Brain microvascular endothelial cell (primary cell): ENCODE measurements around the gene WDR4.
"Not testable (repeated sequence)": the region's sequence is repeated elsewhere in the genome, so short reads cannot be mapped to it uniquely, and the experiment has no call there.

Experiments
- DNase-seq: peaks from one replicate; pipeline ENCODE4 v3.0.0-alpha.2; 2020
- H3K27ac ChIP-seq: fragments of 250-450 bp; sonication (Bioruptor Pico); 2 replicates; pipeline ENCODE4 v1.5.1; 2020; ENCODE audit warnings: mild to moderate bottlenecking, moderate library complexity
- H3K27me3 ChIP-seq: fragments of 250-450 bp; sonication (Bioruptor Pico); replicated peaks from 2 replicates; pipeline ENCODE4 v1.5.1; 2020; ENCODE audit warnings: mild to moderate bottlenecking
- H3K36me3 ChIP-seq: fragments of 250-450 bp; sonication (Bioruptor Pico); replicated peaks from 2 replicates; pipeline ENCODE4 v1.5.1; 2020; ENCODE audit warnings: mild to moderate bottlenecking
- H3K4me3 ChIP-seq: 2 replicates; pipeline ENCODE4 v1.5.1; 2011; ENCODE audit warnings: low read depth, mild to moderate bottlenecking, control low read depth, low read length, moderate library complexity
- CTCF ChIP-seq: IDR thresholded peaks from 2 replicates; pipeline ENCODE4 v1.5.1; 2011; ENCODE audit warnings: low read depth, mild to moderate bottlenecking, moderate library complexity, low read length, control low read depth, inconsistent platforms; ENCODE audit errors: missing control alignments
- in situ Hi-C: cut with HindIII; loops from 2 replicates; pipeline ENCODE4 v1.10.0; 2017; ENCODE audit warnings: low sequenced_read_pairs, low pct_ligation_motif_present

The WDR4 gene

GRCh38 chr21:42922918-42923317, 43.6 kb upstream of the WDR4 start:
- no peak for TF ChIP-seq CTCF
- in situ Hi-C loops = no loop called here
- Histone ChIP-seq H3K36me3 (no peaks in the 10 kb centered on the region), H3K27me3 (no peaks in the 10 kb centered on the region), H3K4me3 (no peak overlapping the region), H3K27ac (no peak overlapping the region)
- no peak for DNase-seq

GRCh38 chr21:42921927-42922326, 42.6 kb upstream of the WDR4 start:
- DNase-seq = no peak
- no peak for TF ChIP-seq CTCF
- H3K36me3 ChIP-seq = no peaks in the 10 kb centered on the region
- in situ Hi-C loops = no loop called here
- no peak overlapping the region for H3K4me3 ChIP-seq
- H3K27ac ChIP-seq = no peak overlapping the region
- no peaks in the 10 kb centered on the region for H3K27me3 ChIP-seq

GRCh38 chr21:42918291-42918690, 39.0 kb upstream of the WDR4 start:
- H3K4me3 ChIP-seq = no peak overlapping the region
- DNase-seq = no peak
- in situ Hi-C loops = no loop called here
- no peaks in the 10 kb centered on the region for H3K36me3 ChIP-seq
- no peaks in the 10 kb centered on the region for H3K27me3 ChIP-seq
- no peak for TF ChIP-seq CTCF
- H3K27ac ChIP-seq = no peak overlapping the region

- Histone ChIP-seq H3K4me3 (no peak overlapping the region), H3K27me3 (no peaks in the 10 kb centered on the region), H3K27ac (no peak overlapping the region), H3K36me3 (peaks cover 29% of the 10 kb centered on the region)
- in situ Hi-C loops = no loop called here
- no peak for TF ChIP-seq CTCF
- no peak for DNase-seq
Measured at GRCh38 chr21:42913476-42913875, 34.1 kb upstream of the WDR4 start.

- DNase-seq, H3K27me3 ChIP-seq, H3K4me3 ChIP-seq, H3K27ac ChIP-seq, in situ Hi-C loops: not testable (repeated sequence)
- peaks cover 29% of the 10 kb centered on the region for H3K36me3 ChIP-seq
Measured at GRCh38 chr21:42911920-42912319, 32.6 kb upstream of the WDR4 start.

GRCh38 chr21:42908484-42908883, 29.1 kb upstream of the WDR4 start:
- peaks cover 57% of the 10 kb centered on the region for H3K36me3 ChIP-seq
- in situ Hi-C loops = not testable (repeated sequence)

GRCh38 chr21:42906233-42906632, 26.9 kb upstream of the WDR4 start:
- no peak for TF ChIP-seq CTCF
- Histone ChIP-seq H3K36me3 (peaks cover 58% of the 10 kb centered on the region), H3K27ac (no peak overlapping the region), H3K27me3 (no peaks in the 10 kb centered on the region), H3K4me3 (no peak overlapping the region)
- in situ Hi-C loops = no loop called here
- DNase-seq = no peak

More at GRCh38 chr21:42908484-42908883, 29.1 kb upstream of the WDR4 start:
- H3K27ac ChIP-seq, DNase-seq, H3K27me3 ChIP-seq, H3K4me3 ChIP-seq: not testable (repeated sequence)
